Erythroblast (primary cell): Measurements from ENCODE around the gene MTR.

Source experiments
- GATA1 ChIP-seq: IDR thresholded peaks from 2 replicates; pipeline ENCODE4 v1.6.1; 2011; ENCODE audit warnings: low read depth, mild to moderate bottlenecking, control low read depth, low read length, moderate library complexity
- POLR2A ChIP-seq: IDR thresholded peaks from 2 replicates; pipeline ENCODE4 v1.6.1; 2011; ENCODE audit warnings: mild to moderate bottlenecking, low read length

DNA sequence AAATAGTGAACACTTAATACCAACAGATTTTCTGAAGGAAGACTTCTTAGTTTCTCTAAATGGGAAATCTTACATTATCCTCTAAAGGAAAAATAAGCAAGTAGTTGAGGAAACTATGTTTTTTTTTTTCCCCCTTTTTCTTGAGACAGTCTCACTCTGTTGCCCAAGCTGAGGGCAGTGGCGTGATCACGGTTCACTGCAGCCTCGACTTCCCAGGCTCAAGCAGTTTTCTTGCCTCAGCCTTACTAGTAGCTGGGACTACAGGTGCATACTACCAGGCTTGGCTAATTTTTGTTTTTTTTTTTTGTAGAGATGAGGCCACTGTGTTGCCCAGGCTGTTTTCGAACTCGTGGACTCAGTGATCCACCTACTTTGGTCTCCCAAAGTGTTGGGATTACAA lies 3.9 kb downstream of the MTR start:
- TF ChIP-seq POLR2A = no peak
- no peak for TF ChIP-seq GATA1
